ENCODE data around the gene TMEM107.

- no peak for TF ChIP-seq FOXK2 (IDR thresholded peaks at IDR 0.05)
- TF ChIP-seq CTCF (IDR thresholded peaks at IDR 0.05 in 2 of 3, conservative IDR thresholded peaks at IDR 0.05 in 1 of 3; ENCODE audit: control insufficient read depth in 2 of 3, extremely low read depth in 1 of 3, insufficient read depth in 1 of 3, low read depth in 3 of 3, low read length in 3 of 3): no peak
- TF ChIP-seq JUND (IDR thresholded peaks at IDR 0.05; ENCODE audit: low read depth, low read length): no peak
- TF ChIP-seq EZH2 (IDR thresholded peaks at IDR 0.05; ENCODE audit: borderline replicate concordance, control insufficient read depth, low read depth, low read length): no peak
- no peak for TF ChIP-seq EP300 (IDR thresholded peaks at IDR 0.05; ENCODE audit: borderline replicate concordance in 1 of 2, control insufficient read depth in 1 of 2, low read depth in 2 of 2, low read length in 2 of 2)
- no peak for TF ChIP-seq TAF1 (IDR thresholded peaks at IDR 0.05; ENCODE audit: borderline replicate concordance, low read depth, low read length)
- no peak for TF ChIP-seq TBL1XR1 (IDR thresholded peaks at IDR 0.05; ENCODE audit: low read depth, low read length)
- no peak for TF ChIP-seq POLR2A (IDR thresholded peaks at IDR 0.05; ENCODE audit: low read depth, low read length)
- no peak for TF ChIP-seq NRF1 (conservative IDR thresholded peaks at IDR 0.05; ENCODE audit: low read depth, low read length)
- TF ChIP-seq RELB (IDR thresholded peaks at IDR 0.05; ENCODE audit: low read depth): no peak
Observed at GRCh38 chr17:8133941-8134340, 42.2 kb downstream of the TMEM107 start.
